ENCODE data around the gene MCM5.

- TF ChIP-seq CTCF (conservative IDR thresholded peaks at IDR 0.05) = no peak
- TF ChIP-seq ZFX (IDR thresholded peaks at IDR 0.05) = no peak
Observed at GRCh38 chr22:35409783-35410662, 10.1 kb downstream of the MCM5 start.

All from C4-2B (cell line).